Stimulated activated naive CD4-positive, alpha-beta T cell treated with Interleukin-2 at 50 U/mL for 16 hours (primary cell): ENCODE measurements around the gene ATXN7L2.

Experiments used
- DNase-seq: peaks from one replicate; lab custom pipeline; 2025; lab: John Stamatoyannopoulos, UW

The ATXN7L2 gene

GRCh38 chr1:109497449-109498160 is 13.9 kb downstream of the ATXN7L2 start:
- DNase-seq: no peak

- no peak for DNase-seq
Measured at GRCh38 chr1:109498161-109498801, 14.6 kb downstream of the ATXN7L2 start.

GRCh38 chr1:109499081-109499480 is 15.4 kb downstream of the ATXN7L2 start:
- no peak for DNase-seq

DNA sequence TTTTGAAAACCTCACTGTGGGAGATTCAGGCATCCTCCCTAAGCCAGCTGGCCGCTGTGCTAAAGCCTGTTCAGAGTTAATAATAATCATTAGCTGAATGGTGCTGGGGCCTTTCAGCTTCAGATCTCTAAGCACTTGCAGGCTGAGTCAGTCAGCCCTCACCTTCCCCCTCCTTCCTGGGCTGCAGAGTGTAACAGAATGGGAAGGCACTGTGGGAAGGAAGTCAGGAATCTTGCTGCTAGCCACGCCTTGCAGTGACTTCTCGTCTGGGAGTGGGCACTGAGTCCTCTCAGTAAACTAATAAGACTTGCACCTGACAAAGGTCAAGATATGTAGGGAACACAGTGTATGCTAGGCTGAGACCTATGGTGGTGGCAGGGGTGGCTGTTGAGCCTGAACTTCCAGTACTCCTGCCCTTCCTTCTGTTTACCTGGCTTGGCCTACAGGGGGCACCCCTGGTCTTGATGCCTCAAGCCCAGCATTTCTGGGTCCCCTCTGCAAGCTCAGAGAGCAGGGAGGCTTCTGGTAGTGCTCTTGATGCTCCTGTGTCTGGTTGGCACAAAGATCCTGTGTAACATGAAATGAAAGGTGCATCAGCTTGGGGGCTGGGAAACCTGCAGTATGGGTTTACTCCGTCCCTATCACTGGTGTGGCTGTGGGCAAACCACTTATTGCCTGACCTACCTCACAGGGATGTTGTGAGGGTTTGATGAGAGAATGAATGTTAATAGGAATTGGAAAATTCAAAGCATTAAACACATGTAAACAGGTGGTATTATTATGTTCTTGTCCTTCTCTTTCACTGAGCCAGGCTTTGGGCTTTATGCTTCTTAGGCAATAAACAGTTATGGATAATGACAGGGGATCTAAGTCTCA is 16.2 kb downstream of the ATXN7L2 start:
- peak; percentile 49 for DNase-seq

GRCh38 chr1:109500941-109501381 is 17.3 kb downstream of the ATXN7L2 start:
- DNase-seq: no peak

DNA sequence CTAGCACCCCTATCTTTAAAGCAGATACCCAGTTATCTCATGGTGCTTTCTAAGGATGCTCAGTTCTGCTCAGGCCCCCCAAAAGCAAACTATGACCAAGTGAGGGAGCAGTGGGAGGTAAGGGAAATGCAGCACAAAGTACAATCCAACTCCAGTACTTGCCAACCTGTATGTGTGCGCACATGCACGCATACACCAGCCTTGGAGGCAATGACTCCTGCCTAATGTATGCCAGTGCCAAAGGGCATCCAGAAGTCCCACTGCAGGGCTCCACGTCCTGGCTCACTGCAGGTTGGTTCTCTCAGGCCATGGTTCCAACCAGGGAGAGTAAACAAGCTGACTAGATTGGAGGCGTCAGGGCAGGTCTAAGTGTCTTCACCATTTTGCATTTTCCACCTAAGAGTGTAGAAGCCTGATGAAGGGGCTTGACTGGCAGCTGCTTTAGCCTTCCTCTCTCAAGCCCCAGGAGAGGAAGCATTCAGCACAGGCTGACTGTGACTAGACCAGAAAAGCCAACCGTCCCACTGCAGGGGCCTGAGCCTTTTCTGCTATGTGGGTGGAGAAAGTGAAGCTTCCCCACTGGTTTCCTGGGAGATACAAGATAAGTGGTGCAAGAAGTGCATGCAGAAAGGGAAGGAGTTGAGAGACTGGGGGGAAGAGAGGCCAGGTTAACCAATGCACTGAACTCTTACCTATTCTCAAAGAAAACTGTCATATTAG is 18.1 kb downstream of the ATXN7L2 start:
- no peak for DNase-seq

- peak; percentile 38 for DNase-seq
Measured at GRCh38 chr1:109502364-109502851, 18.7 kb downstream of the ATXN7L2 start.

DNA sequence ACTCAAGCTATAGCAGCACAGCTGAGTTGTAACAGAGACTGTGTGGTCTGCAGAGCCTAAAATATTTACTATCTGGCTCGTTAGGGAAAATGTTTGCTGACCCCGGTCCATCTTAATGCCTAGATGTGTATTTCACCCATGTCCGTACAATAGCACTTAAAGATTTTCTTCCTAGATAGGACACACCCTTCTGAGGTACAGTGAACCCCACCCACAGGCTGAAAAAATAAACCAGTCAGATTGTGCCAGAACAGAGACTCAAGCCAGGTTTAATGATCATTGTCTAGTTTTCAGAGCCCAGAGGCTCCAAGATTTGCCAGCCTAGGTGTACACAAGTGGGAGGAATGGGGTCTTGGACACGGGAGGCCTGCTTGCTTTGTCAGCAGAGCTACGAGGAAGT is 20.2 kb downstream of the ATXN7L2 start:
- no peak for DNase-seq

DNA sequence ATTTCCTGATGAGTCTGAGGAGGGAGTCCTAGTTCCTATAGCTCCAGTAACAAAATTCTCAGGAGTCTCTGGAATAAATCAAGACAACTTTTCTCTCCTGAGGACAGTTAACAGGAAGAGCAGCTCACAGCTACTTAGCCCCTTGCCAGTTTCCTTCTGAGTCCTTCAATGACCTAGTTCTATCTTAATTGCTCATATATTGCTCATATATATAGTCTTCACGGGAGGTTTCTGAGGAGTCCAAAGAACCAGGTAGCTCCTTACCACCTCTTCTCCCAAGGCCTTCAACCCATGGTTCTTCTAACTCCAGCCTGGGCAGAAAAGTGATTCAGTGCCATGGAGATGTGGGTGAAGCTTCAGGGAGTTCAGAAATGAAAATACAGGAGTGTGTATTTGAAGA is 21.3 kb downstream of the ATXN7L2 start:
- DNase-seq: no peak

DNA sequence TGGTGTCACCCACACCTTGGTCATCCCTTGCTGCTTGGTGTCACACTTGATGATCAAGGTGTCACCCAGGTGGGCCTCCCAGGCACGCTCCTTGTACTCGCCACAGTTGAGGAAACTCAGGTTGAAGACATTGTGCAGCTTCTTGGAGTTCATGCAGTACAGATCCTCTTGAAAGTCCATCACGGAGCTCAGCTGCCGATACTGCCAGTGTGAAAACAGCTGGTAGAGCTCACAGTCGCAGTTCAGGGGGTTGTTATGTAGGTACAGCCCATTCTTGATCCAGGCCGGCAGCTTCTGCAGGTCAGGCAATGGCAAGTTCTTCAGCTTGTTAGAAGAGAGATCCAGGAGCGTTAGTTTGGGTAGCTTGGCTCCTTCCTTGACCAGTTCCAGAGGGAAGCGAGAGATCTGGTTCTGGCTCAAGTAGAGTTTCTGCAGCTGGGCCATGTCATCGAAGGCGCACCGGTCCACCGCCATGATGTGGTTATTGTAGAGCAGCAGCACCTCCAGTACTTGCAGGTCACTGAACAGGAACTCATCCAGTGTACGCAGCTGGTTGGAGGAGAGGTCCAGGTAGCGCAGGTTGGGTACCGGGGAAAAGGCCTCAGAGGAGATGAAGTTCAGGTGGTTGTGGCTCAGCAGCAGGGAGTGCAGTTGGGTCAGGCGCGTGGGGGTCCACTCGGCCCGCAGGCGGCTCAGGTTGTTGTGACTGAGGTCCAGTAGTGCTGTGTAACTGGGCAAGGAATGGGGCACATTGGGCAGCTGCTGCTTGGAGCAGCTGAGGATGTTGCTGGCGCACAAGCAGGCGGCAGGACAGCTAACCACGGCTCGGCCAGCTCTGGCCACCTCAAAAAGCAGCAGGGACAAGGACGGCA is 24.5 kb downstream of the ATXN7L2 start:
- DNase-seq: no peak

DNA sequence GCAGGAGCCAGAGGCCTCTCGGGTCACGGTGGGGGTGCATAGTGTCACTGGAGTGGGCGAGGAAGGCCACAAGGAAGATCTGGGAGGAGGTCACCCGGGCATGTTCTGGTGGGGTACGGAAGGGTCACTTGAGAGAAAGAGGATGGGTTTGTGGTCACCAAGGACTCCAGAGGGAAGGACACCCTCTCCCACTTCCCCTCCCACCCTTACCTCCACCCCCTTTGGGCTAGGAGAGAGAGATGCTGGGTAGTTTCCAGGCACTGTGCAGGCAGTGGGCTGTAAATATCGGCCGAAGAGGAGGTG is 25.1 kb downstream of the ATXN7L2 start:
- DNase-seq: no peak

GRCh38 chr1:109509176-109510134 is 25.8 kb downstream of the ATXN7L2 start, which contains the start of gene AMIGO1:
TSS of gene AMIGO1 (minus strand) at chr1:109509727. CDS start at chr1:109508912, 815 bp downstream.
- peak; percentile 60 for DNase-seq

GRCh38 chr1:109513110-109513710 is 29.5 kb downstream of the ATXN7L2 start:
- DNase-seq: no peak

GRCh38 chr1:109514846-109515245 is 31.1 kb downstream of the ATXN7L2 start:
- no peak for DNase-seq

DNA sequence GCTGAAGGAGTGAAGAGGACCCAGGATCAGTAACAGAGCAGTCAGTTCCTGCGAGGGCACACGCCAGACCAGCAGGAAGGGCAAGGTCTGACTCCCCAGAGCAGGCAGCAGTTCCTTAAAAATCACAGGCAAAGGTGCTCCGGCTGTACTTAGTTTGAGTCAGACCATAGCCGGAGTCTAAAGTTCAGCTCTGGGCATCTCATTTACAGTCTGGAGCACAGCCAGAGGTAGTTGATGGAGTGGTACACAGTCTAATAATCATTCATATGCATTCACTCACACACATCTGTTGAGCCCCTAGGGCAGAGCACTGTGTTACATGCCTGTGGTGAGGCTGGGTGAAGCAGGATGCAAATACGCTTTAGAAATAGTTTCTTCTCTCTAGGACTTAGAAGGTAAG is 33.2 kb downstream of the ATXN7L2 start:
- no peak for DNase-seq

DNA sequence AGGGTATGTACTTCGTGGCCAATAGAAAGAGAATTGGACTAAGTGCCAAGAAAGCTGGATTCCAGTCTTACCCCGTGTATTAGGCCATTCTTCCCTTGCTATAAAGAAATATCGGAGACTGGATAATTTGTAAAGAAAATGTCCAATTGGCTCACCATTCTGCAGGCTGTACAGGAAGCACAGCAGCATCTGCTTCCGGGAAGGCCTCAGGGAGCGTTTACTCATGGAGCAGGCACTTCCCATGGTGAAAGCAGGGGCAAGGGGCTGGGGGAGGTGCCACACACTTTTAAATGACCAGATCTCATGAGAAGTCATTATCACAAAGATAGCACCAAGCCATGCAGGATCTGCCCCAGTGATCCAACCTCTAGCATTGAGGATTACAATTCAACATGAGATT is 33.6 kb downstream of the ATXN7L2 start:
- no peak for DNase-seq

DNA sequence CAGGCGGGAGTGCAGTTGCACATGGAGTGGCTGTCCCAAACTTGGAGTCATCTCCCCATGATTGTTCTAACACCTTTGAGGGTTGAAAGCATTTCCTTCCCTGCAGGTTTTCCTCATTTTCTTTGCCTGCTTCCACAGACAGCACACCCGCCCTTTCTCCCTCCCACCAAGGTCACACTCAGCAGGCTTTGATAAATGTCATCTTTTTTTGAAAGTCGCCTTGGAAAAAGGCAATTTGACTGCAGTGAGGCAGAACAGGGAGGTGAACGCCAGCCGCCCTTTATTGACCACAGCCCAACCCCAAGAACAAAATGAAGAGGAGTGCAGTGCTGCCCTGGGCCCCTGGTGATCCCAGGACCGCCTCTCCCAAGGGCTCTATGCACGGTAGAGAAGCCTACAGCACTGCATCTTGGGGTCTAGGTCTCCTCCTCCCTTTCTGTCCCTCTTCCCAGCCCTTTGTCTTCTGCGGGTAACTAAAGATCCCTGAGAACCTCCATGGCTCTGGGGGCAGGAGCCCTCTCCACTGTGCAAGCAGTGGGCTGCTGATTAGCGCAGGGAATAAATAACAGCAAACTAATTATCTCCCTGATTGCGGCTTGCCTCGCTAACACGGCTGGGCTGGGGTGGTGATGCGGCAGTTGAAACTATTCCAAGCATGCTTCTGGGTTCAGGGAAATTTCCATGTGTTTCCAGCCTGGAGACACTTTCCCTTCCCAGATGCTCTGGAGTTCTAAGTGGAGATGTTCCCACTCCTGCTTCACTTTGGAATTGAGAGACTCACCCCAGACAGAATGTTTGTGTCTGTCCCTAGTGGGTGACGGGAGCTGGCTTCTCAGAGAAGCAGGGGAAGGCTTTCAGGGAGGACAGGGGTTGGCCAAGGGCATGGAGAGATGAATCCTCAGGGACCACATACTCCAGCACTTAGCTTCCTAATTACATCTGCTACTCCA is 37.6 kb downstream of the ATXN7L2 start:
- no peak for DNase-seq

GRCh38 chr1:109522026-109522425 is 38.3 kb downstream of the ATXN7L2 start:
- no peak for DNase-seq
